ENCODE results near the gene BLTP2.
A peak's percentile ranks its signal among the peaks of the same experiment; 100 is the strongest.

BLTP2 gene

DNA sequence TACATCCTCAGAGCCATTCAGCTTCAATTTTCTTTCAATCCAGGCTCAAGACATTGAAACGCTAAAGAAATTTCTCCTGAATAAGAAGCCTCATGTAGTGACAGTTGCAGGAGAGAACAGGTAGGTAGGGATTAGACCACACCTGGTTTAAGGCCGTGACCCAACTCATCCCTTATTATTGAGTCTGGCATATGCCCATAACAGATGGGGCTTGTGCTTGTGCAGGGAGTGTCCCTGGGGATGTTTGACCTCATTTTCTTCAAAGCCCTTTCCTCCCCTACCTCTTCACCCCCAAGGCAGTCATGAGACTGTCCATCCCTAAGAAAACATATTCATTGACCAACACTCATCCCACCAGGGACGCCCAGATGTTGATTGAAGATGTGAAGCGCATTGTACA, 41.3 kb upstream of the BLTP2 start (continued):
- TF ChIP-seq, protein P1, sequence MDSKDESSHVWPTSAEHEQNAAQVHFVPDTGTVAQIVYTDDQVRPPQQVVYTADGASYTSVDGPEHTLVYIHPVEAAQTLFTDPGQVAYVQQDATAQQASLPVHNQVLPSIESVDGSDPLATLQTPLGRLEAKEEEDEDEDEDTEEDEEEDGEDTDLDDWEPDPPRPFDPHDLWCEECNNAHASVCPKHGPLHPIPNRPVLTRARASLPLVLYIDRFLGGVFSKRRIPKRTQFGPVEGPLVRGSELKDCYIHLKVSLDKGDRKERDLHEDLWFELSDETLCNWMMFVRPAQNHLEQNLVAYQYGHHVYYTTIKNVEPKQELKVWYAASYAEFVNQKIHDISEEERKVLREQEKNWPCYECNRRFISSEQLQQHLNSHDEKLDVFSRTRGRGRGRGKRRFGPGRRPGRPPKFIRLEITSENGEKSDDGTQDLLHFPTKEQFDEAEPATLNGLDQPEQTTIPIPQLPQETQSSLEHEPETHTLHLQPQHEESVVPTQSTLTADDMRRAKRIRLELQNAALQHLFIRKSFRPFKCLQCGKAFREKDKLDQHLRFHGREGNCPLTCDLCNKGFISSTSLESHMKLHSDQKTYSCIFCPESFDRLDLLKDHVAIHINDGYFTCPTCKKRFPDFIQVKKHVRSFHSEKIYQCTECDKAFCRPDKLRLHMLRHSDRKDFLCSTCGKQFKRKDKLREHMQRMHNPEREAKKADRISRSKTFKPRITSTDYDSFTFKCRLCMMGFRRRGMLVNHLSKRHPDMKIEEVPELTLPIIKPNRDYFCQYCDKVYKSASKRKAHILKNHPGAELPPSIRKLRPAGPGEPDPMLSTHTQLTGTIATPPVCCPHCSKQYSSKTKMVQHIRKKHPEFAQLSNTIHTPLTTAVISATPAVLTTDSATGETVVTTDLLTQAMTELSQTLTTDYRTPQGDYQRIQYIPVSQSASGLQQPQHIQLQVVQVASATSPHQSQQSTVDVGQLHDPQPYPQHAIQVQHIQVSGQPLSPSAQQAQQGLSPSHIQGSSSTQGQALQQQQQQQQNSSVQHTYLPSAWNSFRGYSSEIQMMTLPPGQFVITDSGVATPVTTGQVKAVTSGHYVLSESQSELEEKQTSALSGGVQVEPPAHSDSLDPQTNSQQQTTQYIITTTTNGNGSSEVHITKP (tag by site-specific recombination; IDR thresholded peaks at IDR 0.05), result no peak
- TF ChIP-seq ZNF394 (tag by site-specific recombination; IDR thresholded peaks at IDR 0.05; ENCODE audit: borderline replicate concordance), result no peak

GRCh38 chr17:28685366-28685765, 40.4 kb upstream of the BLTP2 start:
- TF ChIP-seq ZNF140 (tag by site-specific recombination; IDR thresholded peaks at IDR 0.05) (no peak), ZNF596 (tag by site-specific recombination; IDR thresholded peaks at IDR 0.05) (no peak), ZNF155 (tag by site-specific recombination; IDR thresholded peaks at IDR 0.05) (no peak), ZNF302 (tag by site-specific recombination; IDR thresholded peaks at IDR 0.05; ENCODE audit: low read depth) (no peak)
- POLR2A ChIA-PET, result no interaction called here
- Histone ChIP-seq H3K4me3 (ENCODE audit: low read depth, low read length) (no peak overlapping the region), H3K4me1 (ENCODE audit: control insufficient read depth, insufficient read depth, low read length) (no peaks in the 10 kb centered on the region), H3K36me3 (ENCODE audit: control insufficient read depth in 2 of 2, insufficient read depth in 1 of 2, low read length in 2 of 2) (peaks cover 79 to 99% of the 10 kb centered on the region in 2 experiments), H3K9me3 (ENCODE audit: control insufficient read depth, insufficient read depth, low read depth, low read length) (no peaks in the 10 kb centered on the region), H3K27ac (ENCODE audit: extremely low read depth, low read depth, low read length) (no peak overlapping the region)
- CTCF ChIA-PET, result interaction anchor here (0.6 to 1.2 kb wide), 3 partner anchors 17 to 42 kb away, joined by 3 to 5 read pairs (median 3); no protein-coding TSS in a partner anchor

DNA sequence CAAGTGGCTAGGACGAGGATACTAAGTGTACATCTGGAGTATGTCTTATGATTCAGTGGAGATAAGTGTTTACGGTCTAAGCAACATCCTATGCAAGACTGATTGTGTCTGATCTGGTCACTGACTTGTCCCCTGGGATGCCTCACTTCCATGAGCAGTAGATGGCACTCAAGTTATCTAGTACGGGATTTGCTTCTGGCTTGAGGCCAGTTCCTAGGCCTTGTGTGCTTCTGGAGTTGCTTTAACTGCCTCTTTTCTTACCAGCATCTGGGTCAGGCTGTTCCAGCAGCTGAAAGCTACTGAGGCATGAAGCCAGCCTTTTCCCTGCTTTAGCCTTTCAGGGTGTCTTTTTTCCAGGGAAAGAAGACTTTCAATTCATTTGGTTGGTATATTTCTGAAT, 40.0 kb upstream of the BLTP2 start:
- POLR2A ChIA-PET, result no interaction called here
- TF ChIP-seq YY1 (tag by site-specific recombination; IDR thresholded peaks at IDR 0.05), result no peak
- TF ChIP-seq ZNF654 (tag by site-specific recombination; IDR thresholded peaks at IDR 0.05; ENCODE audit: low read depth), result peak; percentile 65
- TF ChIP-seq ZNF488 (tag by site-specific recombination; IDR thresholded peaks at IDR 0.05), result no peak
- peak; percentile 66; the same call in 1 of the 2 replicates for TF ChIP-seq ZNF10 (tag by site-specific recombination; IDR thresholded peaks at IDR 0.05)
- TF ChIP-seq ZBTB11 (tag by site-specific recombination; conservative IDR thresholded peaks at IDR 0.05; ENCODE audit: low read depth), result no peak
- no peak for TF ChIP-seq ZNF391 (tag by site-specific recombination; IDR thresholded peaks at IDR 0.05; ENCODE audit: borderline replicate concordance, low read depth)
- peak; percentile 67; the same call in 1 of the 2 replicates for TF ChIP-seq CTCF (tag by site-specific recombination; IDR thresholded peaks at IDR 0.05)
- TF ChIP-seq ZSCAN16 (tag by site-specific recombination; IDR thresholded peaks at IDR 0.05), result no peak
- TF ChIP-seq GLIS1 (tag by site-specific recombination; IDR thresholded peaks at IDR 0.05), result no peak
- TF ChIP-seq, protein P2, sequence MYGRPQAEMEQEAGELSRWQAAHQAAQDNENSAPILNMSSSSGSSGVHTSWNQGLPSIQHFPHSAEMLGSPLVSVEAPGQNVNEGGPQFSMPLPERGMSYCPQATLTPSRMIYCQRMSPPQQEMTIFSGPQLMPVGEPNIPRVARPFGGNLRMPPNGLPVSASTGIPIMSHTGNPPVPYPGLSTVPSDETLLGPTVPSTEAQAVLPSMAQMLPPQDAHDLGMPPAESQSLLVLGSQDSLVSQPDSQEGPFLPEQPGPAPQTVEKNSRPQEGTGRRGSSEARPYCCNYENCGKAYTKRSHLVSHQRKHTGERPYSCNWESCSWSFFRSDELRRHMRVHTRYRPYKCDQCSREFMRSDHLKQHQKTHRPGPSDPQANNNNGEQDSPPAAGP (tag by site-specific recombination; IDR thresholded peaks at IDR 0.05), result no peak
- peak; percentile 49 for TF ChIP-seq OSR2 (tag by site-specific recombination; IDR thresholded peaks at IDR 0.05)
- TF ChIP-seq ZNF664 (tag by site-specific recombination; IDR thresholded peaks at IDR 0.05), result no peak
- TF ChIP-seq ZNF174 (tag by site-specific recombination; IDR thresholded peaks at IDR 0.05), result no peak
- TF ChIP-seq ZEB2 (tag by site-specific recombination; IDR thresholded peaks at IDR 0.05), result 0 out of 2 replicates have a peak, but pooled peaks have one; percentile 26
- TF ChIP-seq ZNF155 (tag by site-specific recombination; IDR thresholded peaks at IDR 0.05), result no peak
- 0 out of 2 replicates have a peak, but pooled peaks have one; percentile 17 for TF ChIP-seq ZNF341 (tag by site-specific recombination; IDR thresholded peaks at IDR 0.05; ENCODE audit: low read depth)

More for the DNA sequence above, 40.0 kb upstream of the BLTP2 start:
- Histone ChIP-seq H3K36me3 (ENCODE audit: control insufficient read depth in 2 of 2, insufficient read depth in 1 of 2, low read length in 2 of 2) (peaks cover 75 to 97% of the 10 kb centered on the region in 2 experiments), H3K4me1 (ENCODE audit: control insufficient read depth, insufficient read depth, low read length) (no peaks in the 10 kb centered on the region), H3K4me3 (ENCODE audit: low read depth, low read length) (no peak overlapping the region), H3K9me3 (ENCODE audit: control insufficient read depth, insufficient read depth, low read depth, low read length) (no peaks in the 10 kb centered on the region), H3K27ac (ENCODE audit: extremely low read depth, low read depth, low read length) (no peak overlapping the region; the same call in 1 of the 2 replicates)
- CTCF ChIA-PET, result interaction anchor here (0.6 to 1.2 kb wide), 3 partner anchors 17 to 43 kb away, joined by 3 to 5 read pairs (median 3); no protein-coding TSS in a partner anchor
